ENCODE data around the gene RTCA.
"Not testable (repeated sequence)": the region's sequence is repeated elsewhere in the genome, so short reads cannot be mapped to it uniquely, and the experiment has no call there.

The RTCA gene

GRCh38 chr1:100313382-100313781 is 47.4 kb downstream of the RTCA start:
- no peak for DNase-seq

- no peak for DNase-seq
Measured at GRCh38 chr1:100316622-100317021, 50.6 kb downstream of the RTCA start.

DNA sequence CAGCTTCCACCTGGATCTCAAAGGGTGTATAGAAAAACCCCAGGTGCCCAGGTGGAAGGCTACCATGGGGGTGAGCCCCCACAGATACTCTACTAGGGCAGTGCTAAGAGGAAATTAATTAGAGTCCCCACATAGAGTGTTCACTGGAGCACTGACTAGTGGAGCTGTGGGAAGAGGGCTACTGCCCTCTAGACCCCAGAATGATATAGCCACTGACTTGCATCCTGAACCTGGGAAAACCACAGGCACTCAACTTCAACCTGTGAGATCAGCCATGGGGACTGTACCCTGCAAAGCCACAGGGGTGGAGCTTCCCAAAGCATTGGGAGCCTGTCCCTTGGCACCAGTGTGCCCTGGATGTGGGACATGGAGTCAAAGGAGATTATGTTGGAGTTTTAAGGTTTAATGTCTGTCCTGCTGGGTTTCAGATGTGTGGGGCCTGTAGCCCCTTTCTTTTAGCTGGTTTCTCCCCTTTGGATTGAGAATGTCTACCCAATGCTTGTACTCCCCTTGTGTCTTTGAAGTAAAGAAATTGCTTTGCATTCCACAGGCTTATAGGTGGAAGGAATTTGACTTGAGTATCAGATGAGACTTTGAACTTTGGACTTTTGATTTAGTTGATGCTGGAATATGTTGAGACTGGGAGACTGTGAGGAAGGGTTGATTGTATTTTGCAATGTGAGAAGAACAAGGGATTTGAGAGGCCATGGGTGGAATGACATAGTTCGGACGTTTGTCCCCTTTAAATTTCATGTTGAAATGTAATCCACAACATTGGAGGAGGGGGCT is 54.5 kb downstream of the RTCA start:
- no peak for DNase-seq

DNA sequence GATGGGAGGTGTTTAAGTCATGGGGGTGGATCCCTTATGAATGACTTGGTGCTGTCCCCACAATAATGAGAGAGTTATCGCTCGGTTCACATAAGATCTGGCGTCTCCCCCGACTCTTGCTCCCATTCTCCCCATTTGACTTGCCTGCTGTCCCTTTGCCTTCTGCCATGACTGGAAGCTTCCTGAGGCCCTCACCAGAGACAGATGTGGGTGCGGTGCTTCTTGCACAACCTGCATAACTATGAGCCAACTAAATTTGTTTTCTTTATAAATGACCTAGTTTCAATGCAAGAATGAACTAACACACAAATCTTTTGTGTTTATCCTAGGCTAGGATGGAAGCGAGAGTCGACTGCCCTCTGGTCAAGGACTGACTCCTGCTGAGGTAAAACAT is 55.1 kb downstream of the RTCA start:
- DNase-seq, result no peak

DNA sequence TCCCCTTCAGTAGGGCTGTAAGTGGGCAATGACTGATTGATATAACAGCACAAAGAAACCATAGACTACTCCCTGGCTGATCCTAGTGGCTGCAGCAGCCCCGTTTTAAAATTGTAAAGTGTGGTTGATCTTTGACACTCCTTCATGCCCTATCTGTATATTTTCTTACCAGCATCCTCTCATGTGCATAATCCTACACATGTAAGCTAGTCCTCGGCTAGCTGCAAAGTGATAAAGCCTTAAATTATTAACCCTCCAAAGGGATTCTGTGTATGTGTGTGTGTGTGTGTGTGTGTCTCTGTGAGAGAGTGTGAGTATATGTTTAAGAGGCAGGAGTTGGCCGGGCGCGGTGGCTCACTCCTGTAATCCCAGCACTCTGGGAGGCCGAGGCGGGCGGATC is 55.5 kb downstream of the RTCA start:
- no peak for DNase-seq

DNA sequence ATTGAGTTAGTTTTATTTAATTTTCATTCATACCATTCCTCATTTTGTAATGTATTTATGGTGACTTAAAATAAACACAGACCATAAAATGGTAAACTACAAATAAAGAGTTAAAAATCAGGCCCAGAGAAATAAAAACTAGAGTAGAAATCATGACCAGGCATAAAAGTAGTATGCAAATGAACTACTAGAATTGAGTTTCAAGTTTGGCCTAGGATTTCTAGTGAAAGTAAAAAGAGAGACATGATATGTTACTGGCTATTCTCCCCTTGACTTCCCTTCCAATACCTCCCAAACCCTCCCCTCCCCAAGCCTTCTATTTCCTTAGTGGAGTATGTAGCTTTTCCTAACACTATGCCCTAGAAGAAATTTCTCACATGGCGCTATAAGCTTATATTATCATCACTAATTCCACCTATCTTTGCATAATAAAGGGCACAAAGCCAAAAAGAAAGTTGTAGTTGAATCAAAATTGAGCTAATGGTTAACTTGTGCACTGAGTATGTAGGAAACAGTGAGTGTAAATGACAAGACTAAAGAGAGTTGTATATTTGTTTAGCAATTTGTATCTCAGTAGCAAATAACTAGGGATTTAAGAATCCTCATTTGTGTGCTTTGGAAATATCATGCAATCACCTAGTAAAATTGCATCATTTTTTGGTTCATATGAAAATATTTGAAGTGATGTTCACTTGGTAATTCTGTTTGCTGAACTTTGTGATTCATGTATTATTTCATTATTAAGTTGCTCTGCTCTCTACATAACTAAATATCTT is 56.6 kb downstream of the RTCA start:
- no peak for DNase-seq

DNA sequence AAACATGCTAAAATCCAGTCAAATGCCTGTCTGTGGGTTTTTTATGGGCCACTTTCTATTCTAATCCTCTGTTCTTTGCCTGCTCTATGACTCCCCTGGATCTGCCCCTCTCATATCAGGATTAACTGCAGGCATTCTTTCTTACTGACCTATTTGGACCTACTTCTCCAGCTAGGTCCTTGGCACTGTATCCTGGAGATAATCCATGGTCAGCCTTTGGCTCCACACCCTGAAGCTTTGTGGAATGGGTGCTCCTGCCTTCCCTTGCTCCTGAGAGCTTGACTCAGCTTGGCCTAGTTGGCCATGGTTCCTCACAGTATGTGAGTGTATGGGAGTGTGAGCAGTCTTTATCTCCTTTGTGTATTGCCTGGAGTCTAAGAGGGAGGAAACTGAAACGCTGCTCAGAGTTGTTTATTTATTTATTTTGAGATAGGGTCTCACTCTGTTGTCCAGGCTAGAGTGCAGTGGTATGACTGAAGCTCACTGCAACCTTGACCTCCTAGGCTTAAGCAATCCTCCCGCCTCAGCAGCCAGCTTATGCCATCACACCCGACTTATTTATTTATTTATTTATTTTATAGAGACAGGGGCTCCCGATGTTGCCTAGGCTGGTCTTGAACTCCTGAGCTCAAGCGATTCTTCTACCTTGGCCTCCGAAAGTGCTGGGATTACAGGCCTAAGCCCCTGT is 57.5 kb downstream of the RTCA start:
- no peak for DNase-seq

- DNase-seq, result no peak
Measured at GRCh38 chr1:100325415-100326324, 59.7 kb downstream of the RTCA start.

GRCh38 chr1:100326325-100326670 is 60.3 kb downstream of the RTCA start:
- not testable (repeated sequence) for DNase-seq

DNA sequence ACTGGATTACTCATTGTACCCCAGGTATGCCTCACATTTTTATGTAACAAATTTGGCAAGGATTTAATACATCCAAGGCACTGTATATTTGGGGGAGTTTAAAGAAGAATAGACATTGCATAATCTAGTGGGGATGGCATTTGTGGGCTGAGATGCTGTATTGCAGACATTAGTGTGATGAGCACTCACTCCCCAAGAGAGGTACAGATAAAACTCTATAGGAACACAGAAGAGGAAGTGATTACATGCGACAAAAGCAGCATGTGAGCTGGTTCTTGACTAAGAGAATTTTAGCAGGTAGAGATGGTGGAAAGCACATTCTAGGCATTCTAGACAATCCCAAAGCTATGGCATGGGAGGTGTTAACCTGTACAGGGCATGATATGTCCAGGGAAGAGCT is 62.1 kb downstream of the RTCA start:
- no peak for DNase-seq

GRCh38 chr1:100331146-100331545 is 65.1 kb downstream of the RTCA start:
- not testable (repeated sequence) for DNase-seq

DNA sequence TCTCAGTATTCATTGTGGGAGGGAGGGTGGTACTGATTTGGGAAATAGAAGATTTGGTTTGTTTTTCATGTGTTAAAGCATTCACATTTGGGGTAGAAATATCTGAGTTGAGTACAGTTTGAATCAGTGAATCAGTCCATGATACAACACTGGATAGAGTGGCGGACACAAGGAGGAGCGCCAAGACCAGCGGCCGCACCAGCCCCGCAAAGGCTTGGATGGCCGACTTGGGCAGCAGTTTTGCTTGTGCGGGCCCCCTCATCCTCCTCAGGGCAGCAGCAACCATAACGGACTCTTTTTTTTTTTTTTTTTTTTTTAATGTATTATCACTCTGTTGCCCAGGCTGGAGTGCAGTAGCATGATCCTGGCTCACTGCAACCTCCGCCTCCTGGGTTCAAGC is 66.3 kb downstream of the RTCA start:
- no peak for DNase-seq

GRCh38 chr1:100335436-100335835 is 69.4 kb downstream of the RTCA start:
- DNase-seq, result no peak

DNA sequence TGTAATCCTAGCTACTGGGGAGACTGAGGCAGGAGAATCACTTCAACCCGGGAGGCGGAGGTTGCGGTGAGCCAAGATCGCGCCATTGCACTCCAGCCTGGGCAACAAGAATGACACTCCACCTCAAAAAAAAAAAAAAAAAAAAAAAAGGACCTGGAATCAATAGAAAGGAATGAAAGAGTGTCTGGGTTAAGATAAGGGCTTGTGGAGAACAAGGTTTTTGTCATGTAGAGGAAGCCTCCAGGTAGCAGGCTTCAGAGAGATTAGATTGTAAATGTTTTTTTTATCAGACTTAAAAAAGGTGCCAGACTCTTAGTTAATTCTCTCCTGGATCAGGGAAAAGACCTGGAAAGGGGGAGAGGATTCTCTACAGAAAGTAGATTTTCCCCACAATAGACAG is 71.9 kb downstream of the RTCA start:
- DNase-seq, result not testable (repeated sequence)

DNA sequence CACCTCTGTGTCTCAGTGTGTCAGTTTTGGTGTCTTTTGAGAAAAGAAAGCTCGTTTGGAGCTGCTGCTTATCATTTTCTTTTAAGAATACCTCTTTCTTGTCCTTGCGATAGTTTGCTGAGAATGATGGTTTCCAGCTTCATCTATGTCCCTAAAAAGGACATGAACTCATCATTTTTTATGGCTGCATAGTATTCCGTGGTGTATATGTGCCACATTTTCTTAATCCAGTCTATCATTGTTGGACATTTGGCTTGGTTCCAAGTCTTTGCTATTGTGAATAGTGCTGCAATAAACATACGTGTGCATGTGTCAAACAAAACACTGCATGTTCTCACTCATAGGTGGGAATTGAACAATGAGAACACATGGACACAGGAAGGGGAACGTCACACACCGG is 73.7 kb downstream of the RTCA start:
- DNase-seq, result not testable (repeated sequence)

DNA sequence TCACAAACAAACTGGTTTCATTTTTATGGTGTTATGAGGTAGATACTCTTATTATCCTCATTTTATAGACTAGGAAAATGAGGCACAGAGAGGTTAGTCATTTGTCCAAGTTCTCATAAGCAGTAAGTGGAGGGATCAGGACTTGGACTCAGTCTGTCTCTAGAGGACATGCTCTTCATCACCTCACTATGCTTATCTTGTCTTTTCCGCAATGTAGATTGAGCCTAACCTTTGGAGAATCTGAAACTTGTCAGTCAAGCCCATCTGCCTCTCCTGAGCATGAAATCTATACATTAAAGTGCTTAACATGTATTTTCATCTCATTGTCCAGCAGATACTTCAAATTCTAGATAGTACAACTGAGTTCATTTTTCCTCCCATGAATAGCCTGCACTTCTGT is 74.5 kb downstream of the RTCA start:
- no peak for DNase-seq

GRCh38 chr1:100342348-100342747 is 76.3 kb downstream of the RTCA start:
- DNase-seq, result no peak
